Smooth muscle cell (in vitro differentiated cells): ENCODE results near the gene IGF2BP2. TPM values are rescaled to one million over a fixed set of nuclear protein-coding genes. Genes with fewer than 3 reads are reported as not detected.
A peak's percentile ranks its signal among the peaks of the same experiment; 100 is the strongest.

Experiments used
- DNase-seq: peaks from one replicate; lab custom pipeline; 2025; ENCODE audit not compliant: unreplicated experiment; lab: John Stamatoyannopoulos, UW
- H2AFZ ChIP-seq: fragments of 200-600 bp; sonication (generic); 2 replicates; pipeline ENCODE4 v1.6.0; 2016; ENCODE audit warnings: antibody characterized with exemption, low read depth, mild to moderate bottlenecking
- H3F3A ChIP-seq: fragments of 200-600 bp; sonication (generic); 2 replicates; pipeline ENCODE4 v1.6.0; 2017; ENCODE audit warnings: antibody characterized with exemption, low read depth
- H3K27ac ChIP-seq: fragments of 200-600 bp; sonication (generic); 2 replicates; pipeline ENCODE4 v1.5.1; 2016; ENCODE audit warnings: low read depth, mild to moderate bottlenecking
- H3K27me3 ChIP-seq: fragments of 200-600 bp; sonication (generic); 2 replicates; pipeline ENCODE4 v1.6.1; 2016; ENCODE audit warnings: low read depth, mild to moderate bottlenecking
- H3K36me3 ChIP-seq: fragments of 200-600 bp; sonication (generic); 2 replicates; pipeline ENCODE4 v1.5.1; 2016; ENCODE audit warnings: low read depth
- H3K4me1 ChIP-seq: fragments of 200-600 bp; sonication (generic); 2 replicates; pipeline ENCODE4 v1.5.1; 2016; ENCODE audit warnings: low read depth
- H3K4me2 ChIP-seq: fragments of 200-600 bp; sonication (generic); 2 replicates; pipeline ENCODE4 v1.6.0; 2016; ENCODE audit warnings: mild to moderate bottlenecking
- H3K4me3 ChIP-seq: fragments of 200-600 bp; sonication (generic); 2 replicates; pipeline ENCODE4 v1.5.1; 2016; ENCODE audit warnings: mild to moderate bottlenecking
- H3K79me2 ChIP-seq: fragments of 200-600 bp; sonication (generic); 2 replicates; pipeline ENCODE4 v1.6.0; 2016; ENCODE audit warnings: low read depth, mild to moderate bottlenecking
- H3K9ac ChIP-seq: fragments of 200-600 bp; sonication (generic); 2 replicates; pipeline ENCODE4 v1.6.0; 2016; ENCODE audit warnings: low read depth
- H3K9me3 ChIP-seq: fragments of 200-600 bp; sonication (generic); replicated peaks from 2 replicates; pipeline ENCODE4 v1.5.1; 2016; ENCODE audit warnings: low read depth
- H4K20me1 ChIP-seq: fragments of 200-600 bp; sonication (generic); 2 replicates; pipeline ENCODE4 v1.6.0; 2016; ENCODE audit warnings: low read depth
- WGBS: methylation state at CpG from one replicate; pipeline ENCODE4 v1.1.7; 2016; ENCODE audit warnings: low lambda C conversion rate; 5-methylcytosine and 5-hydroxymethylcytosine counted together
- polyA plus RNA-seq: library from polyadenylated mRNA; unstranded; fragments of >200 nt; fragmentation: Nextera tagmentation; extraction: Ambion mirVana; gene quantifications from 2 replicates; pipeline ENCODE4 v1.2.1, GENCODE V29; 2016
- total RNA-seq: library from RNA; depleted of rRNA; stranded (reverse); fragments of >200 nt; gene quantifications from 2 replicates; pipeline ENCODE4 v1.2.3, GENCODE V29; 2014
- TF ChIP-seq, protein P1 (sequence below): fragments of 200-600 bp; sonication (generic); IDR thresholded peaks from 2 replicates; pipeline ENCODE4 v1.5.1; 2017; ENCODE audit warnings: borderline replicate concordance, mild to moderate bottlenecking, antibody characterized with exemption; ENCODE audit not compliant: insufficient read depth, poor library complexity, severe bottlenecking

IGF2BP2 gene
- total and polyA plus RNA-seq, 2 experiments from 2014 or later, result 59.2 to 80.6 TPM

DNA sequence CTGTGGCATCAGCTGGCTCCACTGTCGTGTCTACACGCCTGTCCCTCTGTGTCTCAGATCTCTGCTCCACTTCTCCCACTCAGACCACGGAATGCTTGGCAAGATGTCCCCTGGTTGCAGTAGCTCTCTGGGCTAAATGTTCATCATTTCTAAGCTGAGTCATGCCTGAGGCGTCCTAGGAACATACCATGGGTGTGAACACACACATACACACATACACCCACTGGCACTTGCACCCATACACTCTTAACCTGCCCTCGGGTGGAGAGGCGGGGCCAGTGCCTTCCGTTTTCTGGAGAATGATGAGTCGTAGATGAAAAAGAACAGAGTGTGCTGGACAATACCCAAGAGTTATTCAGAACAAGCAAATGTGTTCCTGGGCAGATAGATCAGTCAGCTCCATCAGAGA is 166.3 kb downstream of the IGF2BP2 start:
- Histone ChIP-seq H3K27me3 (no peaks in the 10 kb centered on the region), H3K9ac (no peak overlapping the region), H3K4me2 (peak overlapping the region; percentile 31), H3F3A (peaks cover 57% of the 10 kb centered on the region), H3K4me1 (peaks cover 5% of the 10 kb centered on the region), H4K20me1 (peaks cover 77% of the 10 kb centered on the region), H2AFZ (no peak overlapping the region), H3K4me3 (no peak overlapping the region), H3K79me2 (peaks cover 5% of the 10 kb centered on the region), H3K9me3 (no peaks in the 10 kb centered on the region), H3K27ac (peak overlapping the region; percentile 97), H3K36me3 (no peaks in the 10 kb centered on the region)
- TF ChIP-seq, protein P1, sequence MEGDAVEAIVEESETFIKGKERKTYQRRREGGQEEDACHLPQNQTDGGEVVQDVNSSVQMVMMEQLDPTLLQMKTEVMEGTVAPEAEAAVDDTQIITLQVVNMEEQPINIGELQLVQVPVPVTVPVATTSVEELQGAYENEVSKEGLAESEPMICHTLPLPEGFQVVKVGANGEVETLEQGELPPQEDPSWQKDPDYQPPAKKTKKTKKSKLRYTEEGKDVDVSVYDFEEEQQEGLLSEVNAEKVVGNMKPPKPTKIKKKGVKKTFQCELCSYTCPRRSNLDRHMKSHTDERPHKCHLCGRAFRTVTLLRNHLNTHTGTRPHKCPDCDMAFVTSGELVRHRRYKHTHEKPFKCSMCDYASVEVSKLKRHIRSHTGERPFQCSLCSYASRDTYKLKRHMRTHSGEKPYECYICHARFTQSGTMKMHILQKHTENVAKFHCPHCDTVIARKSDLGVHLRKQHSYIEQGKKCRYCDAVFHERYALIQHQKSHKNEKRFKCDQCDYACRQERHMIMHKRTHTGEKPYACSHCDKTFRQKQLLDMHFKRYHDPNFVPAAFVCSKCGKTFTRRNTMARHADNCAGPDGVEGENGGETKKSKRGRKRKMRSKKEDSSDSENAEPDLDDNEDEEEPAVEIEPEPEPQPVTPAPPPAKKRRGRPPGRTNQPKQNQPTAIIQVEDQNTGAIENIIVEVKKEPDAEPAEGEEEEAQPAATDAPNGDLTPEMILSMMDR, result no peak
- no peak for DNase-seq
- WGBS, result 9% methylated on average over 8 of the region's 8 CpGs

DNA sequence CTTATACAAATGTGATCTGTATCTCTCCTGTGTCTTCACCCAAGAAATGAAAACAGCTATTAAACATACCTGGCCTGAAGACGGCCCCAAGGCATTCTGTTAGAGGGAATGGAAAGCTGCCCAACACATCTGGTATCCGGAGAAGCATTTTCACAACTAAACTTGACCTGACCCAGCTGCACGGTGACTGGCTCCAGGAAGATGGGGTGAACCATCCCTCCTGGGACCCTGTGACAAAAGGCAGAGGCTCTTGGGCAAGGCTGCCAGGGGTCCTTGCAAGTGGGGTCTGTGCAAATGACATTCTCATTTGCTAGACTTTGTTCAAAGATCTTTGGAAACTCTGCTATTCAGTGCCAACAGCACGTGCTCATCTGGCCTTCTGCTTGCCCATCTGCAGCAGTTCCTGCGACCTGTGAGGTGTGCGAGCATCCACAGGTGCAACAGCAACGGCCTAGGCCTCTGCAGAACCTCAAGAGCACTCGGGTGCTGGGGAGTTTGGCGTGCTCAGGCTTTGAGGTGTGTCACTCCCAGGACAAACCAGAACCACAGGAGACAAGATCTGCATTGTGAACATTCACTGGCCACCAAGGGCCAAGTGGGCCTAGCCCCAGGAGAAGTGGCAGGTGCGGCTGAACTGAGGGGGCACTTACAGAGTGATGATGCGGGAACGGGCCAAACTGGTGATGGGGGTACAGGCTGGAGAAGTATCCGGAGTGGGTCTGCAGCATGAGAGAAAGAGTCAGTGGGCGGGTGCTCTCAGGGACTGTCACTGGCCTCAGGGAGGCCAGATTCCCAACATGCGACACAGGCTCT is 166.9 kb downstream of the IGF2BP2 start:
- H3K4me1 ChIP-seq, result peaks cover 5% of the 10 kb centered on the region
- H3F3A ChIP-seq, result peaks cover 51% of the 10 kb centered on the region
- H2AFZ ChIP-seq, result no peak overlapping the region
- 87% methylated on average over 15 of the region's 15 CpGs for WGBS
- peak overlapping the region; percentile 18 for H3K9ac ChIP-seq
- H3K27me3 ChIP-seq, result no peaks in the 10 kb centered on the region
- peaks cover 5% of the 10 kb centered on the region for H3K79me2 ChIP-seq
- no peak for DNase-seq
- TF ChIP-seq, protein P1, result no peak
- H3K4me2 ChIP-seq, result no peak overlapping the region
- H3K9me3 ChIP-seq, result no peaks in the 10 kb centered on the region
- H3K36me3 ChIP-seq, result peaks cover 2% of the 10 kb centered on the region
- peak overlapping the region; percentile 97 for H3K27ac ChIP-seq
- H3K4me3 ChIP-seq, result no peak overlapping the region
- peaks cover 73% of the 10 kb centered on the region for H4K20me1 ChIP-seq

DNA sequence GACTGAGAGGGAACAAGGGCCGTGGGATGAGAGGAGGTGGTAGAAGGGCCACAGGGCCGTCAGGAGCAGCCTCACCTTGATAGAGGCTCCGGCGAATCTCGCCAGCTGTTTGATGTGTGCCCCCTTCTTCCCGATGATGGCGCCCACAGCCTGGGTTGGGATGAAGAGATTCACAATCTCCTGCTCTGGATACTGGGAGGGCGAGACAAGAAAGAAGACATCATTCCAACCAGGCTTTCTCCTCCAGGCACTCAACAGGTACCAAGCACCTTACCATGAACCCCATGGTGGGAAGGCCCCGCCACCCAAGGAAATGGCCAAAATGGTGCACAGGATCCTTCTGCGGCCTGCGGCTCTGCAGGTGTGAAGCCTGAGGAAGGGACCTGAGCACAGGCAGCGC is 167.6 kb downstream of the IGF2BP2 start:
- no peaks in the 10 kb centered on the region for H3K9me3 ChIP-seq
- TF ChIP-seq, protein P1, result no peak
- H3K9ac ChIP-seq, result peak overlapping the region; percentile 72
- H3K36me3 ChIP-seq, result peaks cover 3% of the 10 kb centered on the region
- peaks cover 75% of the 10 kb centered on the region for H4K20me1 ChIP-seq
- H3K4me2 ChIP-seq, result peak overlapping the region; percentile 55
- DNase-seq, result no peak
- no peak overlapping the region for H2AFZ ChIP-seq
- peaks cover 5% of the 10 kb centered on the region for H3K79me2 ChIP-seq
- H3K4me1 ChIP-seq, result peaks cover 5% of the 10 kb centered on the region
- H3K27me3 ChIP-seq, result no peaks in the 10 kb centered on the region
- peak overlapping the region; percentile 97 for H3K27ac ChIP-seq
- no peak overlapping the region for H3K4me3 ChIP-seq
- WGBS, result 96% methylated on average over 12 of the region's 12 CpGs
- peaks cover 50% of the 10 kb centered on the region for H3F3A ChIP-seq
